Measurements from ENCODE around the gene USP46.

USP46 gene

GRCh38 chr4:52617336-52618020, 41.6 kb downstream of the USP46 start:
- Histone ChIP-seq H2BK5ac (ENCODE audit: low read length) (no peak overlapping the region), H3K27me3 (ENCODE audit: insufficient read depth, low read length, poor library complexity) (no peaks in the 10 kb centered on the region), H3K27ac (ENCODE audit: low read depth, low read length) (no peak overlapping the region), H3K36me3 (ENCODE audit: control insufficient read depth, insufficient read depth, low read length) (no peaks in the 10 kb centered on the region), H3K4ac (ENCODE audit: low read depth, low read length) (no peak overlapping the region), H4K5ac (ENCODE audit: low read length) (no peak overlapping the region), H3K4me1 (ENCODE audit: control insufficient read depth, low read depth, low read length) (no peaks in the 10 kb centered on the region), H2BK15ac (replicated peaks; ENCODE audit: low read depth) (no peak overlapping the region), H2AK5ac (ENCODE audit: low read length) (no peak overlapping the region), H3K18ac (ENCODE audit: low read length) (no peak overlapping the region), H3K4me3 (ENCODE audit: low read length) (no peak overlapping the region), H3K79me1 (ENCODE audit: low read length) (peaks cover 3% of the 10 kb centered on the region), H3K23ac (ENCODE audit: low read length) (no peak overlapping the region), H3K56ac (ENCODE audit: low read length) (no peak overlapping the region), H3K79me2 (ENCODE audit: control insufficient read depth, insufficient read depth, low read length) (no peaks in the 10 kb centered on the region), H3K4me2 (ENCODE audit: low read length) (no peak overlapping the region), H2BK120ac (ENCODE audit: low read depth, low read length) (no peak overlapping the region), H4K8ac (ENCODE audit: low read depth, low read length) (no peak overlapping the region), H3K9ac (ENCODE audit: low read length) (no peak overlapping the region)
- no CpG with 5 or more reads among the region's 3 CpGs for WGBS (ENCODE audit: extremely low coverage, insufficient coverage, low lambda C conversion rate)
- no peak for DNase-seq

GRCh38 chr4:52614241-52614640, 44.9 kb downstream of the USP46 start:
- peaks cover 3% of the 10 kb centered on the region for H3K36me3 ChIP-seq (ENCODE audit: control insufficient read depth, insufficient read depth, low read length)
- H4K8ac ChIP-seq (ENCODE audit: low read depth, low read length): no peak overlapping the region
- H2AK5ac ChIP-seq (ENCODE audit: low read length): no peak overlapping the region
- no peak overlapping the region for H2BK120ac ChIP-seq (ENCODE audit: low read depth, low read length)
- no peak overlapping the region for H3K4me3 ChIP-seq (ENCODE audit: low read length)
- H2BK15ac ChIP-seq (replicated peaks; ENCODE audit: low read depth): no peak overlapping the region
- no peak overlapping the region for H3K4me2 ChIP-seq (ENCODE audit: low read length)
- H3K27me3 ChIP-seq (ENCODE audit: insufficient read depth, low read length, poor library complexity): no peaks in the 10 kb centered on the region
- H3K27ac ChIP-seq (ENCODE audit: low read depth, low read length): no peak overlapping the region
- no peak overlapping the region for H3K18ac ChIP-seq (ENCODE audit: low read length)
- no peak overlapping the region for H2BK5ac ChIP-seq (ENCODE audit: low read length)
- no peaks in the 10 kb centered on the region for H3K79me2 ChIP-seq (ENCODE audit: control insufficient read depth, insufficient read depth, low read length)
- H4K5ac ChIP-seq (ENCODE audit: low read length): no peak overlapping the region
- no peak overlapping the region for H3K4ac ChIP-seq (ENCODE audit: low read depth, low read length)
- H3K23ac ChIP-seq (ENCODE audit: low read length): no peak overlapping the region
- H3K79me1 ChIP-seq (ENCODE audit: low read length): peaks cover 3% of the 10 kb centered on the region
- no peak overlapping the region for H3K9ac ChIP-seq (ENCODE audit: low read length)
- no peaks in the 10 kb centered on the region for H3K4me1 ChIP-seq (ENCODE audit: control insufficient read depth, low read depth, low read length)
- DNase-seq: no peak
- no CpG with 5 or more reads among the region's 1 CpG for WGBS (ENCODE audit: extremely low coverage, insufficient coverage, low lambda C conversion rate)
- H3K56ac ChIP-seq (ENCODE audit: low read length): no peak overlapping the region

GRCh38 chr4:52612341-52612740, 46.8 kb downstream of the USP46 start:
- H2BK5ac ChIP-seq (ENCODE audit: low read length): no peak overlapping the region
- H3K56ac ChIP-seq (ENCODE audit: low read length): no peak overlapping the region
- H3K27me3 ChIP-seq (ENCODE audit: insufficient read depth, low read length, poor library complexity): no peaks in the 10 kb centered on the region
- H3K27ac ChIP-seq (ENCODE audit: low read depth, low read length): no peak overlapping the region
- peak; percentile 66 for DNase-seq
- no peak overlapping the region for H2AK5ac ChIP-seq (ENCODE audit: low read length)
- H2BK15ac ChIP-seq (replicated peaks; ENCODE audit: low read depth): no peak overlapping the region
- H3K4me1 ChIP-seq (ENCODE audit: control insufficient read depth, low read depth, low read length): no peaks in the 10 kb centered on the region
- no peak overlapping the region for H3K4me3 ChIP-seq (ENCODE audit: low read length)
- H3K18ac ChIP-seq (ENCODE audit: low read length): no peak overlapping the region
- WGBS (ENCODE audit: extremely low coverage, insufficient coverage, low lambda C conversion rate): no CpG with 5 or more reads among the region's 1 CpG
- H2BK120ac ChIP-seq (ENCODE audit: low read depth, low read length): no peak overlapping the region
- H3K79me2 ChIP-seq (ENCODE audit: control insufficient read depth, insufficient read depth, low read length): no peaks in the 10 kb centered on the region
- peaks cover 3% of the 10 kb centered on the region for H3K36me3 ChIP-seq (ENCODE audit: control insufficient read depth, insufficient read depth, low read length)
- peaks cover 3% of the 10 kb centered on the region for H3K79me1 ChIP-seq (ENCODE audit: low read length)
- no peak overlapping the region for H3K9ac ChIP-seq (ENCODE audit: low read length)
- no peak overlapping the region for H3K4ac ChIP-seq (ENCODE audit: low read depth, low read length)
- H4K8ac ChIP-seq (ENCODE audit: low read depth, low read length): no peak overlapping the region
- H3K23ac ChIP-seq (ENCODE audit: low read length): no peak overlapping the region
- no peak overlapping the region for H3K4me2 ChIP-seq (ENCODE audit: low read length)
- no peak overlapping the region for H4K5ac ChIP-seq (ENCODE audit: low read length)

- H4K8ac ChIP-seq (ENCODE audit: low read depth, low read length): no peak overlapping the region
- no peak overlapping the region for H2BK15ac ChIP-seq (replicated peaks; ENCODE audit: low read depth)
- no peak overlapping the region for H3K18ac ChIP-seq (ENCODE audit: low read length)
- H3K27me3 ChIP-seq (ENCODE audit: insufficient read depth, low read length, poor library complexity): no peaks in the 10 kb centered on the region
- WGBS (ENCODE audit: extremely low coverage, insufficient coverage, low lambda C conversion rate): no CpG with 5 or more reads among the region's 6 CpGs
- no peak overlapping the region for H3K4me2 ChIP-seq (ENCODE audit: low read length)
- peaks cover 4% of the 10 kb centered on the region for H3K79me1 ChIP-seq (ENCODE audit: low read length)
- H3K79me2 ChIP-seq (ENCODE audit: control insufficient read depth, insufficient read depth, low read length): no peaks in the 10 kb centered on the region
- H3K4me1 ChIP-seq (ENCODE audit: control insufficient read depth, low read depth, low read length): no peaks in the 10 kb centered on the region
- H2BK120ac ChIP-seq (ENCODE audit: low read depth, low read length): no peak overlapping the region
- no peak for DNase-seq
- no peak overlapping the region for H3K23ac ChIP-seq (ENCODE audit: low read length)
- no peak overlapping the region for H4K5ac ChIP-seq (ENCODE audit: low read length)
- no peak overlapping the region for H2BK5ac ChIP-seq (ENCODE audit: low read length)
- H3K9ac ChIP-seq (ENCODE audit: low read length): no peak overlapping the region
- H3K4me3 ChIP-seq (ENCODE audit: low read length): no peak overlapping the region
- H3K36me3 ChIP-seq (ENCODE audit: control insufficient read depth, insufficient read depth, low read length): peaks cover 3% of the 10 kb centered on the region
- H3K56ac ChIP-seq (ENCODE audit: low read length): no peak overlapping the region
- H3K4ac ChIP-seq (ENCODE audit: low read depth, low read length): no peak overlapping the region
- no peak overlapping the region for H2AK5ac ChIP-seq (ENCODE audit: low read length)
- H3K27ac ChIP-seq (ENCODE audit: low read depth, low read length): no peak overlapping the region
Measured at GRCh38 chr4:52611030-52611555, 48.0 kb downstream of the USP46 start.

- H3K79me1 ChIP-seq (ENCODE audit: low read length): peaks cover 4% of the 10 kb centered on the region
Measured at GRCh38 chr4:52606726-52607125, 52.4 kb downstream of the USP46 start.

GRCh38 chr4:52606040-52606439, 53.1 kb downstream of the USP46 start:
- no peak overlapping the region for H3K4ac ChIP-seq (ENCODE audit: low read depth, low read length)
- H3K27ac ChIP-seq (ENCODE audit: low read depth, low read length): no peak overlapping the region
- H2BK120ac ChIP-seq (ENCODE audit: low read depth, low read length): no peak overlapping the region
- H2BK15ac ChIP-seq (replicated peaks; ENCODE audit: low read depth): no peak overlapping the region
- DNase-seq: no peak
- no peaks in the 10 kb centered on the region for H3K4me1 ChIP-seq (ENCODE audit: control insufficient read depth, low read depth, low read length)
- WGBS (ENCODE audit: extremely low coverage, insufficient coverage, low lambda C conversion rate): no CpG with 5 or more reads among the region's 2 CpGs
- no peak overlapping the region for H4K5ac ChIP-seq (ENCODE audit: low read length)
- H2BK5ac ChIP-seq (ENCODE audit: low read length): no peak overlapping the region
- H3K56ac ChIP-seq (ENCODE audit: low read length): no peak overlapping the region
- peaks cover 4% of the 10 kb centered on the region for H3K79me1 ChIP-seq (ENCODE audit: low read length)
- no peak overlapping the region for H3K23ac ChIP-seq (ENCODE audit: low read length)
- no peak overlapping the region for H4K8ac ChIP-seq (ENCODE audit: low read depth, low read length)
- no peaks in the 10 kb centered on the region for H3K79me2 ChIP-seq (ENCODE audit: control insufficient read depth, insufficient read depth, low read length)
- no peak overlapping the region for H3K18ac ChIP-seq (ENCODE audit: low read length)
- H3K36me3 ChIP-seq (ENCODE audit: control insufficient read depth, insufficient read depth, low read length): peaks cover 10% of the 10 kb centered on the region
- no peak overlapping the region for H3K4me2 ChIP-seq (ENCODE audit: low read length)
- H3K9ac ChIP-seq (ENCODE audit: low read length): no peak overlapping the region
- H3K4me3 ChIP-seq (ENCODE audit: low read length): no peak overlapping the region
- no peaks in the 10 kb centered on the region for H3K27me3 ChIP-seq (ENCODE audit: insufficient read depth, low read length, poor library complexity)
- no peak overlapping the region for H2AK5ac ChIP-seq (ENCODE audit: low read length)

More at GRCh38 chr4:52606726-52607125, 52.4 kb downstream of the USP46 start:
- Histone ChIP-seq H2BK5ac (ENCODE audit: low read length) (no peak overlapping the region), H2AK5ac (ENCODE audit: low read length) (no peak overlapping the region), H3K4me1 (ENCODE audit: control insufficient read depth, low read depth, low read length) (no peaks in the 10 kb centered on the region), H2BK120ac (ENCODE audit: low read depth, low read length) (no peak overlapping the region), H2BK15ac (replicated peaks; ENCODE audit: low read depth) (no peak overlapping the region), H3K27me3 (ENCODE audit: insufficient read depth, low read length, poor library complexity) (no peaks in the 10 kb centered on the region), H3K36me3 (ENCODE audit: control insufficient read depth, insufficient read depth, low read length) (peaks cover 9% of the 10 kb centered on the region), H3K4ac (ENCODE audit: low read depth, low read length) (no peak overlapping the region), H3K9ac (ENCODE audit: low read length) (no peak overlapping the region), H4K8ac (ENCODE audit: low read depth, low read length) (no peak overlapping the region), H3K4me2 (ENCODE audit: low read length) (no peak overlapping the region), H3K23ac (ENCODE audit: low read length) (no peak overlapping the region), H3K27ac (ENCODE audit: low read depth, low read length) (no peak overlapping the region), H3K56ac (ENCODE audit: low read length) (no peak overlapping the region), H4K5ac (ENCODE audit: low read length) (no peak overlapping the region), H3K79me2 (ENCODE audit: control insufficient read depth, insufficient read depth, low read length) (no peaks in the 10 kb centered on the region), H3K18ac (ENCODE audit: low read length) (no peak overlapping the region), H3K4me3 (ENCODE audit: low read length) (no peak overlapping the region)
- no CpG with 5 or more reads among the region's 2 CpGs for WGBS (ENCODE audit: extremely low coverage, insufficient coverage, low lambda C conversion rate)
- no peak for DNase-seq
